GM20000 (cell line): ENCODE data around the gene SHC3.

Source experiments
- DNase-seq: peaks from one replicate; pipeline ENCODE4 v3.0.0; 2012; ENCODE audit warnings: low spot score
- CTCF ChIP-seq: IDR thresholded peaks from 2 replicates; pipeline ENCODE4 v1.5.1; 2012; ENCODE audit warnings: mild to moderate bottlenecking, control low read depth; ENCODE audit errors: extremely low read depth, missing control alignments

Gene SHC3

GRCh38 chr9:88987661-88988060 lies 191.0 kb downstream of the SHC3 start:
- no peak for DNase-seq

DNA sequence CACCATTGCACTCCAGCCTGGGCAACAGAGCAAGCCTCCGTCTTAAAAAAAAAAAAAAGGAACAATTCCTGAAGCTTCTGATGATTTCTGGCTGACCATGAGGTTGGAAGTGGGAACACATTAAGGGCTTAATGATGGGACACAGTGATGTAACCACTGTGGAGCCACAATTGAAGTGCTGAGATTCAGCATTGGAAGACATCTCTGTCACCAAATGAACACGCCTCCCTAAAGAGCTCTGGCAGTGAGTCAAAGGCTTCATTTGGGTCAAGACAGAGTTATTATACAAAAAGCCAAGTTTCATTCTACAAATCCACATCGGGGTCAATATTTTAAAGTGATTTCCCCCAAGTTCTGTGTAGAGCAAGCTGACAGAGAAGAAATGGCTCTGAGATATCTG lies 191.8 kb downstream of the SHC3 start:
- no peak for DNase-seq
- no peak for TF ChIP-seq CTCF

More at GRCh38 chr9:88987661-88988060, 191.0 kb downstream of the SHC3 start:
- no peak for TF ChIP-seq CTCF

- no peak for DNase-seq
- no peak for TF ChIP-seq CTCF
These were observed 193.0 kb downstream of the SHC3 start for GRCh38 chr9:88985616-88986015.

DNA sequence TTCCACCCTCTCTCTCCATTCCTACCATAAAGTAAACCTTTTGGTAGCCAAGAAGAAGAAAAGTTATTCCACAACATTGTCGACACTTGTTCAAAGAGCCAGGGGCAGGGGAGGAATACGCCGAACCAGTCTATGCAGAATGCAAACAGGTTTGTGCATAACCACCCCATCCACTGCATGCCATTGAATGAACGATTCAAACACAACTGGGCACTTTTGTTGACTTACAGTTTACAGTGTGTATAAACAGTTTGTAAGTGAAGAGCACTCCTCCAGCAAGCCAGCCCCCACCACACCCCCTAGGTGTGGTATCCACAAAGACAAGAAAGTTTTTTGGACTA lies 194.1 kb downstream of the SHC3 start:
- TF ChIP-seq CTCF = no peak
- no peak for DNase-seq

DNA sequence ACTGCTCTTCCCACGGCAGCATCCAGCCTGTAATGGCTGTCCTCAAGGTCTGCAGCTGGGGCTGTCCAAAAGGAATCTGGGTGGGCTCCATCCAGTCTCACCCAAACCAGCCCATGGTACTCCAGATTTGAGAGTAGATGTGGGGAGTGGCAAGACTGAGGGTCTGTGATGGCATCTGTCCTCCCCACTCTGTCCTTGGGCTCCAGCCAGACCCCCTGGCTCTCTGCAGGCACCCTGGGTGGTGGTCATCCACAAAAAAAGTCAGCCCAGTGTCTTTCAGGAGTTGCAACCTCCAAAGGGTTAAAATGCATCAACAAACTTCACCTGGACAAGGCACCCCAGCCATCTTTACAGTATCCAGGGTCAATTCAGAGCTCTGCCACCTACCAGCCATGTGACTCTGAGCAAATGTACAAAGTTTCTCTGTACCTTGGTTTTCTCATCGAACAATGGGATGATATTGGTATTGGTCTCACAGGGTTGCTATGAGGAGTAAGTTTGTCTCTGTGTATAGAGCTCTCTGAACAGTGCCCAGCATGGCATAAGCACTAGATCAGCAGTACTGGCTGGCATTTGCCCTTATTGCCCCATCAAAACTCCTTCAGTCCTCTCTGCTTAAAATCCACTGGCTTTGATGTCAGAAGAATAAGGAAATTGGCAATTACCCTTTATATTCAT lies 194.6 kb downstream of the SHC3 start:
- no peak for DNase-seq
- no peak for TF ChIP-seq CTCF

GRCh38 chr9:88980740-88981203 lies 197.8 kb downstream of the SHC3 start:
- DNase-seq = no peak
- TF ChIP-seq CTCF = no peak

- DNase-seq = no peak
- TF ChIP-seq CTCF = no peak
These were observed 198.8 kb downstream of the SHC3 start for GRCh38 chr9:88979791-88980190.
